ENCODE measurements around the gene CEP170B. TPM values are rescaled to one million over a fixed set of nuclear protein-coding genes. Genes with fewer than 3 reads are reported as not detected.

CEP170B gene
- total and polyA plus RNA-seq, 2 donors (not counting 3 experiments of a cell fraction or from before 2014, with no cell fraction given), result 13.9 to 38.6 TPM

- H2AFZ ChIP-seq (ENCODE audit: low read depth, low read length), result no peak overlapping the region
- BruUV-seq (replicated peaks), result no TSS peak
- no peak overlapping the region for H3K27ac ChIP-seq (ENCODE audit: insufficient read depth, low read depth, low read length)
- ChIA-PET POLR2A (no interaction called here), CTCF (interaction anchor here (1.1 kb wide), 1 partner anchor 13 kb away, joined by 3 read pairs; no protein-coding TSS in a partner anchor)
- H3K9me1 ChIP-seq (replicated peaks; ENCODE audit: control insufficient read depth, extremely low read depth, insufficient read depth, low read length), result no peaks in the 10 kb centered on the region
- no peaks in the 10 kb centered on the region for H3K4me1 ChIP-seq (ENCODE audit: control insufficient read depth, extremely low read depth, insufficient read depth, low read length)
- no peaks in the 10 kb centered on the region for H4K20me1 ChIP-seq (replicated peaks; ENCODE audit: control insufficient read depth, extremely low read depth, insufficient read depth, low read length)
- H3K9ac ChIP-seq (replicated peaks; ENCODE audit: extremely low read depth, insufficient read depth, low read length), result no peak overlapping the region
- peaks cover 3 to 19% of the 10 kb centered on the region in 2 experiments for H3K36me3 ChIP-seq (ENCODE audit: control insufficient read depth in 2 of 2, extremely low read depth in 1 of 2, insufficient read depth in 2 of 2, low read length in 2 of 2)
- TF ChIP-seq GATA2 (IDR thresholded peaks at IDR 0.05; ENCODE audit: insufficient read depth, insufficient read length, low read depth, low read length) (no peak), MAX (IDR thresholded peaks at IDR 0.05; ENCODE audit: insufficient read depth, insufficient read length) (no peak), EZH2 (IDR thresholded peaks at IDR 0.05; ENCODE audit: borderline replicate concordance, low read depth, low read length, severe bottlenecking) (no peak), JUN (IDR thresholded peaks at IDR 0.05; ENCODE audit: borderline replicate concordance, insufficient read depth, insufficient read length, low read depth) (no peak), CTCF (IDR thresholded peaks at IDR 0.05; ENCODE audit: extremely low read depth in 1 of 2, insufficient read depth in 1 of 2, low read depth in 1 of 2, low read length in 2 of 2) (no peak), POLR2AphosphoS5 (IDR thresholded peaks at IDR 0.05; ENCODE audit: insufficient read depth, low read depth, low read length) (no peak), FOS (IDR thresholded peaks at IDR 0.05; ENCODE audit: borderline replicate concordance, insufficient read depth, low read length) (no peak), POLR2A (IDR thresholded peaks at IDR 0.05; ENCODE audit: low read depth, low read length) (no peak), MYC (IDR thresholded peaks at IDR 0.05; ENCODE audit: low read depth, low read length) (no peak)
- no peak for DNase-seq (ENCODE audit: low read depth, low spot score)
- no peak for FAIRE-seq
- dilution Hi-C loops (cut with MboI; ENCODE audit: extremely low pct_ligation_motif_present, low sequenced_read_pairs), result no loop called here
- H3K79me2 ChIP-seq (ENCODE audit: control insufficient read depth, insufficient read depth, low read length), result no peaks in the 10 kb centered on the region
- no peaks in the 10 kb centered on the region for H3K9me3 ChIP-seq (replicated peaks; ENCODE audit: control insufficient read depth, insufficient read depth, low read length)
- no peak overlapping the region for H3K4me2 ChIP-seq (ENCODE audit: insufficient read depth, low read length)
- no peak overlapping the region for H3K4me3 ChIP-seq (replicated peaks in 1 of 3; ENCODE audit: insufficient read depth in 1 of 3, low read depth in 1 of 3, low read length in 3 of 3)
- intact Hi-C loops (cut with micrococcal nuclease), result no loop called here
- no peaks in the 10 kb centered on the region for H3K27me3 ChIP-seq (ENCODE audit: control insufficient read depth in 2 of 2, insufficient read depth in 2 of 2, low read length in 2 of 2)
These were observed 22.8 kb downstream of the CEP170B start for GRCh38 chr14:104887623-104888488.
